Measurements from ENCODE around the gene RABEPK. TPM values are rescaled to one million over a fixed set of nuclear protein-coding genes. Genes with fewer than 3 reads are reported as not detected.

The RABEPK gene
- total RNA-seq, 4 donors from 2014 or later, result 11.0 to 17.3 (median 15.4) TPM

DNA sequence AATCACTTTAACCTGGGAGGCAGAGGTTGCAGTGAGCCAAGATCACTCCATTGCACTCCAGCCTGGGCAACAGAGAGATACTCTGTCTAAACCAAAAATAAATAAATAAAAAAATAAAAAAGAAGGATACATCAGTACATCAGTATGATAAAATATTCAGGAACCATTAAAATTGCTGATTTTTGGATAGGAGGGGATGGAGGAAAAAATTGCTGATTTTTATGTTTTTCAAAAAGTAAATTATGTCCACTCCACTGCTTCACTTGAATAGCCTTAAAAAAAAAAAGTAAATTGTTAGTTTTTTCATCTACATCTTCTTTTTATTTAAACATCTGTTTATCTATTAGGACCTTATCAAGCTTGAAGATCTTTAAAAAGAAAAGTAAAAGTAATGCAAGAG lies 53.9 kb downstream of the RABEPK start:
- TF ChIP-seq, protein P1, sequence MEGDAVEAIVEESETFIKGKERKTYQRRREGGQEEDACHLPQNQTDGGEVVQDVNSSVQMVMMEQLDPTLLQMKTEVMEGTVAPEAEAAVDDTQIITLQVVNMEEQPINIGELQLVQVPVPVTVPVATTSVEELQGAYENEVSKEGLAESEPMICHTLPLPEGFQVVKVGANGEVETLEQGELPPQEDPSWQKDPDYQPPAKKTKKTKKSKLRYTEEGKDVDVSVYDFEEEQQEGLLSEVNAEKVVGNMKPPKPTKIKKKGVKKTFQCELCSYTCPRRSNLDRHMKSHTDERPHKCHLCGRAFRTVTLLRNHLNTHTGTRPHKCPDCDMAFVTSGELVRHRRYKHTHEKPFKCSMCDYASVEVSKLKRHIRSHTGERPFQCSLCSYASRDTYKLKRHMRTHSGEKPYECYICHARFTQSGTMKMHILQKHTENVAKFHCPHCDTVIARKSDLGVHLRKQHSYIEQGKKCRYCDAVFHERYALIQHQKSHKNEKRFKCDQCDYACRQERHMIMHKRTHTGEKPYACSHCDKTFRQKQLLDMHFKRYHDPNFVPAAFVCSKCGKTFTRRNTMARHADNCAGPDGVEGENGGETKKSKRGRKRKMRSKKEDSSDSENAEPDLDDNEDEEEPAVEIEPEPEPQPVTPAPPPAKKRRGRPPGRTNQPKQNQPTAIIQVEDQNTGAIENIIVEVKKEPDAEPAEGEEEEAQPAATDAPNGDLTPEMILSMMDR (IDR thresholded peaks at IDR 0.05), result no peak
- TF ChIP-seq POLR2A (IDR thresholded peaks at IDR 0.05), result no peak
- intact Hi-C loops (cut with DNase I), result loop anchor here (10.0 kb wide), 1 partner anchor 121 kb away; no protein-coding TSS in a partner anchor
- H3K36me3 ChIP-seq, result no peaks in the 10 kb centered on the region
- no peak for DNase-seq
- no peaks in the 10 kb centered on the region for H3K27me3 ChIP-seq
- H3K9me3 ChIP-seq, result no peaks in the 10 kb centered on the region
- H3K4me1 ChIP-seq, result peaks cover 0 to 4% of the 10 kb centered on the region in 2 donors
- H3K4me3 ChIP-seq (replicated peaks in 1 of 3), result no peak overlapping the region
- no peak overlapping the region for H3K27ac ChIP-seq

DNA sequence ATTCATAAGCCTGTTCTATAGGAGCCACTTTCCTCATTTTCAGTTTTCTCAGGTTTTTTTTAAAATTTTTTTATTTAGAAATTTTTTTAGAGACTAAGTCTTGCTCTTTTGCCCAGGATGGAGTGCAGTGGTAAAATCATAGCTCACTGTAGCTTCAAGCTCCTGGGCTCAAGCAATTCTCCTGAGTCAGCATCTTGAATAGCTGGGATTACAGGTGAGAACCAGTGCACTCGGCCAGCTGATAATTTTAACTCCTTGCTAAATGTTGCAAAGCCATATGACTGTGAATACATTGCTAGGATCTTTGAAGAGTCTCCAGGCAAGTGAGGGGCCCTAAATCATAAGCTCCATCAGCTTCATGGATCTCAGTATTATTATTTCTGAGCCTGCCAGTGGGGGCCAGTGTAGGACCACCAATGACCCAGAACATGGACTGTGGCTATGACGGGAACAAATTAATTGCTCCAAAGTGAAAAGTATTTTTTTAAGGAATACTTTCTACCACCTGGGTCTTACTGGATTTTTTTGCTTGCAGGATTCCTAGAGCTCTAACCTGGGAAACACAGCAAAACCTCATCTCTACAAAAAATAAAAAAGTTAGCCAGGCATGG lies 55.5 kb downstream of the RABEPK start:
- no peak for TF ChIP-seq POLR2A (IDR thresholded peaks at IDR 0.05)
- TF ChIP-seq, protein P1 (IDR thresholded peaks at IDR 0.05), result peak in 4 of 6 experiments; percentile 19 to 64 (median 34)
- intact Hi-C loops (cut with DNase I), result loop anchor here (10.0 kb wide), 1 partner anchor 119 kb away; no protein-coding TSS in a partner anchor
- WGBS, 2 donors, result 19 to 30% methylated on average over 2 of the region's 2 CpGs
- Histone ChIP-seq H3K9me3 (no peaks in the 10 kb centered on the region), H3K36me3 (no peaks in the 10 kb centered on the region), H3K27ac (no peak overlapping the region), H3K4me3 (replicated peaks in 1 of 3) (no peak overlapping the region), H3K27me3 (no peaks in the 10 kb centered on the region), H3K4me1 (peaks cover 0 to 6% of the 10 kb centered on the region in 2 donors)
- DNase-seq, result peak in 1 of 2 donors; percentile 30

DNA sequence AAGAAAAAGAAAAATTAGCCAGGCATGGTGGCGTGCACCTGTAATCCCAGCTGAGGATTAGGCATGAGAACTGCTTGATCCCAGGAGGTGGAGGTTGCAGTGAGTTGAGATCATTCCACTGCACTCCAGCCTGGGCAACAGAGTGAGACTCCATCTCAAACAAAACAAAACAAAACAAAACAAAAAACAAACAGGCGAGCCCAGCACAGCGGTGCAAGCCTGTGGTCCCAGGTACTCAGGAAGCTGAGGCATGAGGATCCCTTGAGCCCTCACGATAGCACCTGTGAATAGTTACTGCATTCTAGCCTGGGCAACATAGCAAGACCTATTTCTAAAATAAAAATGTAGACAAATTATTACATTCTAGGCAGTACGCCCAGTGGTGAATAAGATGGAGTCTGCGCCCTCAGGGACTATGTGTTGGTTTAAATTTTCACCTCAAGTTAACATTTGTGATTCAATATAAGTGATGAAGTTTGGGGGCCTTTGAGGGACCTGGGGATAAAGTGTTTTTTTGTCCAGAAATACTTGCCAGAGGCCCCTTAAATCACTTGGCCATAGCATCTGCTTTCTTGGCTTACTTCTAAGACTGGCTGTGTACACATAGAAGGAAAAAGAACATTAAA lies 57.9 kb downstream of the RABEPK start:
- TF ChIP-seq, protein P1 (IDR thresholded peaks at IDR 0.05), result no peak
- TF ChIP-seq POLR2A (IDR thresholded peaks at IDR 0.05), result no peak
- Histone ChIP-seq H3K27me3 (no peaks in the 10 kb centered on the region), H3K4me1 (peaks cover 8 to 21% of the 10 kb centered on the region in 2 donors), H3K36me3 (no peaks in the 10 kb centered on the region), H3K9me3 (no peaks in the 10 kb centered on the region), H3K4me3 (replicated peaks in 1 of 3) (no peak overlapping the region), H3K27ac (no peak overlapping the region)
- intact Hi-C loops (cut with DNase I), result loop anchor here (10.0 kb wide), 1 partner anchor 117 kb away; no protein-coding TSS in a partner anchor
- 83 to 90% methylated on average over 6 of the region's 6 CpGs for WGBS, 2 donors
- DNase-seq, result no peak

DNA sequence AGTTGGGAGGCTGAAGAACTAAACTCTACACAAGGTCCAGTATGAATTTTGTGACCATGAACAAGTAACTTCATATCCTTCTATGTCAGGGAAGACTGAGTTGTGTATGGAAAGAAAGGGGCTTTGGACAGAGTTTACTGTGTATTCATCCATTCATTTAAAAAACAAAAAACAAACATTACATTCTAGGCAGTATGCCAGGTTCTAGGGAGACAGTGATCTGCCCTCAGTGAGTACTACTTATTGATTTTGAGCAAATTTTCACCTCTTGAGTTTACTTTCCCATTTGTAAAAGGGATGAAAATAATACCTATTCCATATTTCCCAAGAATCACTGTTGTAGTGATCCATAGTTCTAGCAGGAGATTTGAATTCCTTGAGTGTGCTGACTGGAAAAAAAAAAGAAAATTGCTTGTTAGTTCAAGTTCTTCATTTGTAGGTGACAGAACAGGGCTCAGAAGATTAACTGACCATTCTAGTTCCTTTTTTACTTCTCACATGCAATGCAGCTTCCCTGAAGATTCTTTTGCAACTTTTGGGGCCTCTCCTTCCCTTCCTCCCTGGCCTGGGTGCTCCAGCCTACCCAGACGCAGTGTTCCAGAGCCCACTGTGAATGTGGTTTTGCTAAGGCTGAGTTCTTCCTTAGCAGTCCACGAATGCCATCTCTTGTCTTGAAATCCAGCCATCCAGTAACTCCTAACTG lies 58.6 kb downstream of the RABEPK start:
- TF ChIP-seq, protein P1 (IDR thresholded peaks at IDR 0.05), result no peak
- TF ChIP-seq POLR2A (IDR thresholded peaks at IDR 0.05), result no peak
- intact Hi-C loops (cut with DNase I), result loop anchor here (10.0 kb wide), 1 partner anchor 116 kb away; no protein-coding TSS in a partner anchor
- Histone ChIP-seq H3K36me3 (no peaks in the 10 kb centered on the region), H3K4me3 (replicated peaks in 1 of 3) (no peak overlapping the region), H3K27me3 (no peaks in the 10 kb centered on the region), H3K27ac (peak overlapping the region in 1 of 3 donors; percentile 43), H3K9me3 (no peaks in the 10 kb centered on the region), H3K4me1 (peaks cover 14 to 27% of the 10 kb centered on the region in 2 donors)
- no peak for DNase-seq
- WGBS, 2 donors, result 54 to 64% methylated on average over 2 of the region's 2 CpGs
